Cardiac muscle cell (in vitro differentiated cells and primary cell): Measurements from ENCODE around the gene LYPD1. TPM values are rescaled to one million over a fixed set of nuclear protein-coding genes. Genes with fewer than 3 reads are reported as not detected.

Experiments
- DNase-seq, 2 donors: peaks; one replicate each; pipeline versions ENCODE4 v3.0.0 to v3.0.0-alpha.2; 2010 to 2017; ENCODE audit warnings: low read depth in 1 of 2, low spot score in 1 of 2
- H3K27ac ChIP-seq: fragments of 200-600 bp; sonication (generic); 2 replicates; pipeline ENCODE4 v1.5.1; 2016
- H3K27me3 ChIP-seq: fragments of 200-600 bp; sonication (generic); 2 replicates; pipeline ENCODE4 v1.6.0; 2016; ENCODE audit warnings: control low read depth
- H3K36me3 ChIP-seq: fragments of 200-600 bp; sonication (generic); 2 replicates; pipeline ENCODE4 v1.5.1; 2016; ENCODE audit warnings: control low read depth
- H3K4me1 ChIP-seq: fragments of 200-600 bp; sonication (generic); 2 replicates; pipeline ENCODE4 v1.8.1; 2017; ENCODE audit warnings: low read depth, mild to moderate bottlenecking, mixed run types
- H3K4me3 ChIP-seq: fragments of 200-600 bp; sonication (generic); 2 replicates; pipeline ENCODE4 v1.5.1; 2016; ENCODE audit warnings: mild to moderate bottlenecking
- H3K9me3 ChIP-seq: fragments of 200-600 bp; sonication (generic); 2 replicates; pipeline ENCODE4 v1.5.1; 2017; ENCODE audit warnings: low read depth, mild to moderate bottlenecking, control low read depth
- CTCF ChIP-seq: IDR thresholded peaks from 2 replicates; pipeline ENCODE4 v1.5.1; 2012; ENCODE audit warnings: low read depth, mild to moderate bottlenecking, low read length
- polyA plus RNA-seq: library from polyadenylated mRNA; unstranded; fragments of >200 nt; fragmentation: Nextera tagmentation; extraction: Ambion mirVana; gene quantifications from 2 replicates; pipeline ENCODE4 v1.2.1, GENCODE V29; 2016
- total RNA-seq: library from RNA; depleted of rRNA; stranded (reverse); fragments of >200 nt; gene quantifications from 2 replicates; pipeline ENCODE4 v1.2.3, GENCODE V29; 2016

LYPD1 gene
- total and polyA plus RNA-seq, 2 experiments from 2014 or later = 2.4 to 2.7 TPM

- TF ChIP-seq CTCF = no peak
- peaks cover 29% of the 10 kb centered on the region for H3K4me1 ChIP-seq
- H3K27ac ChIP-seq = no peak overlapping the region
- H3K4me3 ChIP-seq = no peak overlapping the region
- H3K36me3 ChIP-seq = no peaks in the 10 kb centered on the region
- peaks cover 50% of the 10 kb centered on the region for H3K27me3 ChIP-seq
- H3K9me3 ChIP-seq = no peaks in the 10 kb centered on the region
- DNase-seq = no peak
Observed at GRCh38 chr2:132645722-132646539, 24.1 kb downstream of the LYPD1 start.

DNA sequence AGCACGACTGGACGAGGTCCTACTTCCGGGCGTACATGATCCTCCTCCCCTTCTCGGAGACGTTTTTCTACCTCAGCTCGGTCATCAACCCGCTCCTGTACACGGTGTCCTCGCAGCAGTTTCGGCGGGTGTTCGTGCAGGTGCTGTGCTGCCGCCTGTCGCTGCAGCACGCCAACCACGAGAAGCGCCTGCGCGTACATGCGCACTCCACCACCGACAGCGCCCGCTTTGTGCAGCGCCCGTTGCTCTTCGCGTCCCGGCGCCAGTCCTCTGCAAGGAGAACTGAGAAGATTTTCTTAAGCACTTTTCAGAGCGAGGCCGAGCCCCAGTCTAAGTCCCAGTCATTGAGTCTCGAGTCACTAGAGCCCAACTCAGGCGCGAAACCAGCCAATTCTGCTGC, 24.8 kb downstream of the LYPD1 start:
- H3K27me3 ChIP-seq = peaks cover 48% of the 10 kb centered on the region
- TF ChIP-seq CTCF = no peak
- H3K4me1 ChIP-seq = peaks cover 34% of the 10 kb centered on the region
- H3K9me3 ChIP-seq = no peaks in the 10 kb centered on the region
- no peak overlapping the region for H3K27ac ChIP-seq
- H3K36me3 ChIP-seq = no peaks in the 10 kb centered on the region
- no peak for DNase-seq
- H3K4me3 ChIP-seq = no peak overlapping the region

GRCh38 chr2:132642415-132642814, 27.6 kb downstream of the LYPD1 start:
- Histone ChIP-seq H3K36me3 (no peaks in the 10 kb centered on the region), H3K9me3 (no peaks in the 10 kb centered on the region), H3K4me1 (peaks cover 44% of the 10 kb centered on the region), H3K27me3 (peaks cover 22% of the 10 kb centered on the region), H3K27ac (no peak overlapping the region), H3K4me3 (no peak overlapping the region)
- peak in 1 of 2 donors; percentile 49 for DNase-seq
- TF ChIP-seq CTCF = no peak

- no peak for TF ChIP-seq CTCF
- Histone ChIP-seq H3K27ac (no peak overlapping the region), H3K27me3 (peaks cover 18% of the 10 kb centered on the region), H3K9me3 (no peaks in the 10 kb centered on the region), H3K4me3 (no peak overlapping the region), H3K4me1 (peaks cover 44% of the 10 kb centered on the region), H3K36me3 (no peaks in the 10 kb centered on the region)
- DNase-seq = no peak
Observed at GRCh38 chr2:132641819-132642218, 28.2 kb downstream of the LYPD1 start.

- Histone ChIP-seq H3K4me3 (no peak overlapping the region), H3K27me3 (peaks cover 6% of the 10 kb centered on the region), H3K4me1 (peaks cover 44% of the 10 kb centered on the region), H3K9me3 (no peaks in the 10 kb centered on the region), H3K36me3 (no peaks in the 10 kb centered on the region), H3K27ac (no peak overlapping the region)
- TF ChIP-seq CTCF = no peak
- DNase-seq = peak in 1 of 2 donors; percentile 58
Observed at GRCh38 chr2:132640116-132640515, 29.9 kb downstream of the LYPD1 start.
